Activated CD4-positive, alpha-beta T cell treated with anti-CD3 and anti-CD28 coated beads for 4 hours (primary cell): ENCODE results near the gene SERAC1.
"Not testable (repeated sequence)": the region's sequence is repeated elsewhere in the genome, so short reads cannot be mapped to it uniquely, and the experiment has no call there.

Experiments used
- DNase-seq, 2 donors: peaks; one replicate each; pipeline ENCODE4 v3.0.0-alpha.2; 2020

The SERAC1 gene

DNA sequence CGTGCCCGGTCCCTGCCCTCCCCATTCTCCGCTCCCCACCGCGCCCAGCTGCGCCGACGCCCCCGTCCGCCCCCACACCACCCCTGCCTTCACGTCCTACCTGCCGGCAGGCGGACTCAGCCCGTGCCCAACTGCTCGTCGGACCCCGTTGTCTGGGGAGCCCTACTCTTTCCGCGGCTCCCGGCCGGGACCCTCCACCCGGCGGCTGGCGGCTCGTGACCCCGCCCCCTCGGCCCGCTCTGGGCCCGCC is at the start of gene SERAC1:
TSS of gene SERAC1 (minus strand) at position 223 of the 250 bp plus-strand sequence. CDS start 9,899 bp downstream, outside the sequence.
- no peak for DNase-seq

DNA sequence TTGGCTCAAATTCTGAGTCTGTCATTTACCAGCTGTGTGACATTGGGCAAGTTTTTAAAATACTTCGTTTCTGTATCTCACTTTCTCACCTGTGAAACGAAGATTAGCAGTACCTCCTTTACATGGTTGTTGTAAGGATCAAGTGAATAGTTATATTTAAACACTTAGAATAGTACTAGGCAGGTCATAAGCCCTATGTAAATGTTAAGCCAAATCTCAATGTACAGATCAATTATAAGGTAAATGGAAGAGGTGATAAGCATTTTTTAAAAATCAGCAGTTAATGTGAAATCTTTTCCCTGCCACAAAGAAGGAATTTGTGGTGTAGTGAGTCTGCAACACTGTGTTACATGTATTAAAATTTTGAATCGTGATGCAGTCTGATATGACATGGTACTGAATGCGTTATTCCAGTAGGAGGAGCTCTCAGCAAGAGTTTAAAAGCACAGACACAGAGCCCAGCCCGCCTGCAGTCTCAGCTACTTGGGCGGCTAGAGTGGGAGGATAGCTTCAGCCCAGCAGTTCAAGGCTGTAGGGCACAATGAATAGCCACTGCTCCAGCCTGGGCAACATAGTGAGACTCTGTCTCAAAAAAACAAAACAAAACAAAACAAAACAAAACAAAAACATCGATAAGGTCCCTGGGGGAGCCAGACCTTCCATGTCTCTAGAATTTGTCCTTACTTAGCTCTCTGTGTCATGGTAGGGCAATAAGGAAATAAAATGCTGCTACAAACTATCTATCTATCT is 46.0 kb upstream of the SERAC1 start:
- peak; percentile 56 to 59 for DNase-seq

DNA sequence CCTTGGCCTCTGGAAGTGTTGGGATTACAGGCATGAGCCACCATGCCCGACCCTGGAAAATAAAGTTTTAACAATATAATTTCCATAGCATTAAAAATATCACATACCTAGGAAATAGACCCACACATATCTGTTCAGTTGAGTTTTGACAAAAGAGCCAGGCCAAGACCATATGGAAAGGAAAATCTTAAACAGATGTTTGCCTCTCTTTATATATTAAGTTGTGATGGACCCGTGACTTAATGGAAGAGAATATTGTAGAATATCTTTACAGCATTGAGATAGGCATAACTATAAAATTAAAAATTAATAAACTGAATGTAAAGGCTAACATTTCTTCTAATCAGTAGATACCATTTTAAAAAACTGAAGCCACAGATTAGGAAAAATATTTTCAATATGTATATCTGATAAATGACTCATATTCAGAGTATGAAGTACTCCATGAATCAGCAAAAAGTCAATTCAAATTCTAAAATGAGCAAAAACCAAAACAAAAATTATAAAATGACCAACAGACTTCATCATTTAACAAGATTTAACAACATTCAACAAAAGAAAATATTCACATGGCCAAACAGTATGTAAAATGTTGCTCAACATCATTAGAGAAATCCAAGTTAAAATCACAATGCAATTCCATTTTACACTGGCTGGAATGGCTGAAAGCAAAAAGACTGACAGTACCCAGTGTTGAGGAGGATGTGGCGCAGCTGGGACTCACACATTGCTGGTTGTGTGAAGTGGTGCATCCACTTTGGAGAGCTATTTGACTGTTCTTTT is 43.4 kb upstream of the SERAC1 start:
- DNase-seq, result no peak

DNA sequence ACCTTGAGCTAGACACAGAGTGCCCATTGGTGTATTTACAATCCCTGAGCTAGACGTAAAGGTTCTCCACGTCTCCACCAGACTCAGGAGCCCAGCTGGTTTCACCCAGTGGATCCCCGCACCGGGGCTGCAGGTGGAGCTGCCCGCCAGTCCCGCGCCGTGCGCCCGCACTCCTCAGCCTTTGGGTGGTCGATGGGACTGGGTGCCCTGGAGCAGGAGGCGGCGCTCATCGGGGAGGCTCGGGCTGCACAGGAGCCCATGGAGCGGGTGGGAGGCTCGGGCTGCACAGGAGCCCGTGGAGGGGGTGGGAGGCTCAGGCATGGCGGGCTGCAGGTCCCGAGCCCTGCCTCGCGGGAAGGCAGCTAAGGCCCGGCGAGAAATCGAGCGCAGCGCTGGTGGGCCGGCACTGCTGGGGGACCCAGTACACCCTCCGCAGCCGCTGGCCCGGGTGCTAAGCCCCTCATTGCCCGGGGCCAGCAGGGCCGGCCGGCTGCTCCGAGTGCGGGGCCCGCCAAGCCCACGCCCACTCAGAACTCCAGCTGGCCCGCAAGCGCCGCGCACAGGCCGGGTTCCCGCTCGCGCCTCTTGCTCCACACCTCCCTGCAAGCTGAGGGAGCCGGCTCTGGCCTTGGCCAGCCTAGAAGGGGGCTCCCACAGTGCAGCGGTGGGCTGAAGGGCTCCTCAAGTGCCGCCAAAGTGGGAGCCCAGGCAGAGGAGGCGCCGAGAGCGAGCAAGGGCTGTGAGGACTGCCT is 41.7 kb upstream of the SERAC1 start:
- not testable (repeated sequence) for DNase-seq

DNA sequence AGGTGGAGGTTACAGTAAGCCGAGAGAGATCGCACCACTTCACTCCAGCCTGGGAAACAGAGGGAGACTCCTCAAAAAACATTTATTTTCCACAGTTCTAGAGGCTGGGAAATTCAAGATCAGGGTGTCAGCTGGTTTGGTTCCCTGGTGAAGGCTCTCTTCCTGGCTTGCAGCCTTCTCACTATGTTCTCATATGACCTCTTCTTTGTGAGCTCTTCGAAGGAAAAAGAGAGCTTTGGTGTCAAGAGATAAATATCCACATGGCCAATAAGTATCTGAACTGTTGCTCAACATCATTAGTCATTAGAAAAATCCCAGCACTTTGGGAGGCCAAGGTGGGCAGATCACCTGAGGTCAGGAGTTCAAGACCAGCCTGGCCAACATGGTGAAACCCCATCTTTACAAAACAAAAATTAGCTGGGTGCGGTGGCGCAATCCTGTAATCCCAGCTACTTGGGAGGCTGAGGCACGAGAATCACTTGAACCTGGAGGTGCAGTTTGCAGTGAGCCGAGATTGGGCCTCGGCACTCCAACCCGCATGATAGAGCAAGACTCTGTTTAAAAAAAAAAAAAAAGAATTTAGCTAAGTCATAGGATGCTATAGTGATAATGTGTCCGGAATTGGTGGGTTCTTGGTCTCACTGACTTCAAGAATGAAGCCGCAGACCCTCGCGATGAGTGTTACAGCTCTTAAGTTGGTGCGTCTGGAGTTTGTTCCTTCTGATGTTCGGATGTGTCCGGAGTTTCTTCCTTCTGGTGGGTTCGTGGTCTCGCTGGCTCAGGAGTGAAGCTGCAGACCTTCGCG is 40.4 kb upstream of the SERAC1 start:
- DNase-seq, result not testable (repeated sequence)

DNA sequence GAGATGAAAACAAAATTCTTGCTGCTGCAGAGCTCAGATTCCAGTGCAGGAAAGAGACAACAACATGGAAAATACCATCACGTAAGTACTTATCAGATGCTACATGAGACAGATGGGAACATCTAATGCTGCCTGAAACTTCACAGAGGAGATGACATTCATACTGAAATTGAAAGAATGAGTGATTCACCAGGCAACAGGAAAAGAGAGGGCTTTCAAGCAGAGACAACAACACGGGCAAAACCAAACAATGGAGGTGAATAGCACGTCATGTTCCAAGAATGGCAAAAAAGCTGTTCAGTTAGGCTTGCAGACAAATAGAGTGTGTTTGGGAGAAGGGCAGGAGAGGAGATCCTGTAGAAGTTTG is 39.3 kb upstream of the SERAC1 start:
- peak in 1 of 2 donors; percentile 12 for DNase-seq

DNA sequence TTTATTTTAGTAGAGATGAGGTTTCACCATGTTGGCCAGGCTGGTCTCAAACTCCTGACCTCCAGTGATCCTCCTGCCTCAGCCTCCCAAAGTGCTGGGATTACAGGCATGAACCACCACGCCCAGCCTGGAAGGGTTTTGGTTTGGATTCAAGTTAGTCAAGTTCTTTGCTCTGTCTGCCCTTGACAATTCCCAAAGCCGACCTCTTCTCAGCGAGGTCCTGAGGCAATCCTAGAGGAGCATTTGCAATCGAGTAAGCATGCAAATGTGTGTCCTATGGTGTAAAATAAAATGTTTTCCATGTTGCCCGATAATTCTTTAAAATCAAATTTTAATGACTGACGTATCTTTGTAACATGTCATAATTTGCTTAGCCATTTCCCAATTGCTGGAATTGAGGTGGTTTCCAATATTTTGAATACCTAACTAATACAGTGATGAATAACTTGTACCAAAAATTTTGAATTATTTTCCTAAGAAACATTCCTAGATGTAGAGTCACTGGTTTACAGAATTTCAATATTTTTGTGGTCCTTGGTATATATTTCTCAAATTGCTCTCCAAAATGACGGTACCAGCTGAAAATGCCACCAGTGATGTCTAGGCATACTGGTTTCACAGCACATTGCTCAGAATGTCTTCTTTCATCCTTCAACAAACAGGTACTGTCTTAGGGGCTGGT is 38.8 kb upstream of the SERAC1 start:
- DNase-seq, result no peak

DNA sequence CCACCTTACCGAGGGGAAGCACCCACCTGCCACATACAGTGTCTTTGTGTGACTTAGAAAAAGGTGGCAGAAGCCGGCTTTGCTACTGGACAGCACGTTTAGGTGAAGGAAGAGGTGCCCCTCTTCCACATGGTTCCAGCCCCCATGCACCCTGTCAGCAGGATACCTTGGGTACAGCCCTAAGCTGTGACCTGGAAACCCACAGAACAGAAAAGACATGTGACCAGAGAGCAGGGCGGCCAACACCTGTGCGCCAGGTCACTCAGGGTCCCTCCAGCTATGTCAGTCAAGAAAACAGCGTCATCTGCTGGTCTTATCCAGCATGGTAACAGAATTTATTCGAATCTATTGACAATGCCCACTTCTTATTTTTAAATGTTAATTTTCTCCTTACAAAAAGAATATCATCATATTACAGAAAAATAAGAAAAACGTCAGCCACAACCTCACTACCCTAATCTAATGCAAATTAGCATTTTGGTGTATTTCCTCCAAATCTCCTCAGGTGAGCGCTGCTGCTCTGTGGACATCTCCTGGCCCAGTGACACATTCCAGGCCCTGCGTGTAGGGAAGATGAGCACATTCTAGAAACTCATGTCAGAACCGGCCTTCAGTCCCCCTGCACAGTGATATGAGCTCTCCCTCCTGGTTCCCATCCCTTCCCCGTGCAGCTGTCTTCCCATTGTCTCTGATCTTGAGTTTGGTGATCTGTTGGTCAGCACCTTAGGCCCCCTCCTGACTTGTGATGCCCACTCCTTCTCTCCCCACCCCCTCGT is 37.3 kb upstream of the SERAC1 start:
- no peak for DNase-seq

DNA sequence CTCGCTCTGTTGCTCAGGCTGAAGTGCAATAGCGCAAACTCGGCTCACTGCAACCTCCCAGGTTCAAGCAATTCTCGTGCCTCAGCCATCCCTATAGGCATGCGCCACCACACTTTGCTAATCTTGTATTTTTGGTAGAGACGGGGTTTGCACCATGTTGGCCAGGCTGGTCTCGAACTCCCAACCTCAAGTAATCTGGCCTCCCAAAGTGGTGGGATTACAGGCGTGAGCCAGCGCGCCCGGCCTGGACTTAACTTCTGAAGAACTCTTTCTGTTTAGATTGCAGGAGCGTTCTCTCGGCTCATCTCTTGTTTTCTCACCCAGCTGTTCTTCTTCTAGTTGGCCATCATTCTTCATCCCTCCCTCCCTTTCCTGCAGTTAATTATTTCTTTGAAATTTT is 30.4 kb upstream of the SERAC1 start:
- no peak for DNase-seq

DNA sequence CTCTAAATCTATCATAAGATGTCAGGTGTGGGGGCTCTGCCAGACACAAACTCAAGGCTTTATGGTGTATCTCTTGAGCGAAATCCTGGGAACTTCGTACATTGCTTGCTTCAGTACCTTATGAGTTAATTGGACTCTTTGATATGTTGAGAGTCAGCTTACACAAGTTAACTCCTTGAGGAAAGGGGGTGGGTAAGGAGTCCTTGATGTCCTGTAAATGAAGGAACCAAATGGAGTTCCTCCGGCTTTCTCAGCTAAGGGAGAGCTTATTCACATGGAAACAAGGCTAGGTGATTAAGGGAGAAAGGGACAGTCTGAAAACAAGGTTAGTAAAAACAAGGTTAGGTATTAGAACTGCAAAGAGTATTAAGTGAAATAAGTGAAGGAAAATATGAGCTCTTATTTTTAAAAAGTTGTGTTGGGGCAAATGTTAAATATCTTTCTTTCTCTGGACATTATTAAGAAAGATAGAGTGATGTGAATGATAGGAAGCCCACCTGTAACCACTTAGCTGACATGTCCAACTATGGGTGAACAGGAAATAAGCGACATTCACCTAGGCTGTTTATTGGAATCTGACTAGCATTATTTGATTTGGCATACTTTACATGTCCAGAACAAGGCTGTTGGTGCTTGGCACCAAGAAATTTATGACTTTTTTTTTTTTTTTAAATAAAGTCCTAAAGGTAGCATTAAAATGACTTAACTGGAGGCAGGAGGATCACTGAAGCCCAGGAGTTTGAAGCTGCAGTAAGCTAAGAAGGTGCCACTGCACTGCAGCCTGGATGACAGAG is 26.6 kb upstream of the SERAC1 start:
- no peak for DNase-seq

DNA sequence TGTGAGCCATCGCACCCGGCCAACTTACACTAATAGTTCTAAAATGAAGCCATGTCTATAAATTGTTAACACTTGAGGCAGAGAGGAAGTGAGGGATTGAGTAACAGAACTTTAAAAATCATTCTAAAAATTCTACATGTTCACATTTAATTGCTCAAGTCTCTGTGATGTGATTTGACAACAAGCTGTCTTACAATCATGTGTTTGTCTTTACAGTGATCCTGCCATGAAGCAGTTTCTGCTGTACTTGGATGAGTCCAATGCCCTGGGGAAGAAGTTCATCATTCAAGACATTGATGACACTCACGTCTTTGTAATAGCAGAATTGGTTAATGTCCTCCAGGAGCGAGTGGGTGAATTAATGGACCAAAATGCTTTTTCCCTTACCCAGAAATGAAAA is 23.7 kb upstream of the SERAC1 start:
- no peak for DNase-seq

DNA sequence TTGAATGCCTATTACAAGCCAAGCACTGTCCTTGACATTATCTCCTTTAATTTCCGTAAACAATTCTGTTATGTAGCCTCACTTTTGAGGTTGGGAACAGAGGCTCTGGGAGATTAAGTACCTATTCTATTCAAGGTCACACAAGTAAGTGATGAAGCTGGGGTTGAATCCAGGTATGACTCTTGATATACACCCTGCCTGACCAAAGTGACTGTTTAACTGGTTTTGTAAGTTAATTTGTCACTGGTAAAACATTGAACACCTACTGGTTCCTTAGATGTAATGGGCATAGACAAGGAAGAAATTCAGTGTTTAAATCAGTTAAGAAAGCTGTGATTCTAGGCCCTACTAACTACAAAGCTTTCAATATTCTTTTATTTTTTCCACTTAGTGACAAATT is 23.0 kb upstream of the SERAC1 start:
- DNase-seq, result no peak

DNA sequence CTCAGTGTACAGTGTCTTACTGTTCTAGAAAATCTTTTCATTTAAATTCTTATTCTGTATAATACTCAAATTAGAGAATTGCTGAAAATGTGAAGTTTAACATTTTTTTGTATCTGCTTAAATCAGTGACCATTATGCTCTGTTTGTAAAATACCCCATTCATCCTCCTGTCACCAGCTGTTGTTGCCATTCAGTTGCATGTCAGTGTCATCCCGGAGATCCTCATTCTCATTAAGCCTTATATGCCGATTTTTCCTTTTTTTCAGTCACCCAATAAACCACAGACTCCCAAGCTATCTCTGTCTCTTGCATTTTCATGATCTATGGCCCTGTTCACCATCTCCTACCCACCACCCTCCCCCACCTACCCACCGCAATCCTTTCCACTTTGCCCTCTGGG is 20.5 kb upstream of the SERAC1 start:
- DNase-seq, result no peak

DNA sequence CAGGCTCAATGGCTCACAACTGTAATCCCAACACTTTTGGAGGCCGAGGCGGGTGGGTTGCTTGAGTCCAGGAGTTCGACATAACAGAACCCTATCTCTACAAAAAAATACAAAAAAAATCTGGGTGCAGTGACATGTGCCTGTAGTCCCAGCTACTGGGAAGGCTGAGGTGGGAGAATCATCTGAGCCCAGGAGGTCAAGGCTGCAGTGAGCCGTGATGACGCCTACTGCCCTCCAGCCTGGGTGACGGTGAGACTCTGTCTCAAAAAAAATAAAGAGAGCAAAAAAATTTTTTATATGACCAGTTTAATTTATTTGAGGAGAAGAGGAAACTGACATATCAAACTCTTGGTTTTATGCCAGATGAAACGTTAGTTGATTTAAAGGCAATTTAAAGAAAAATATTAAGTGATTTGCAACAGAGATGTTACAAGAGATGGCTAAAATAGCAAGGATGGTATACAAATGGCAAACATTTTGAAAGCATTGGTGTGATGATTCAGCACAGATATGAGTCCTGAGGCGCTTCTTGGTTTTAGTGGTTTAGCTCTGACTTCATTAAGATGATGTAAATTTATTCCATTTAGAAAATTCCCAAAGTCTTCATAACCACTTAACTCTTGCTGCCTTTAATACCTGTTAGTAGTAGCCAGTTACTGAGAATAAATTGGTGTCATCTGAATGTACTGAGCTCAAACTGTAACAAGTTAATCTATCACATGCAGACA is 17.8 kb upstream of the SERAC1 start:
- no peak for DNase-seq

DNA sequence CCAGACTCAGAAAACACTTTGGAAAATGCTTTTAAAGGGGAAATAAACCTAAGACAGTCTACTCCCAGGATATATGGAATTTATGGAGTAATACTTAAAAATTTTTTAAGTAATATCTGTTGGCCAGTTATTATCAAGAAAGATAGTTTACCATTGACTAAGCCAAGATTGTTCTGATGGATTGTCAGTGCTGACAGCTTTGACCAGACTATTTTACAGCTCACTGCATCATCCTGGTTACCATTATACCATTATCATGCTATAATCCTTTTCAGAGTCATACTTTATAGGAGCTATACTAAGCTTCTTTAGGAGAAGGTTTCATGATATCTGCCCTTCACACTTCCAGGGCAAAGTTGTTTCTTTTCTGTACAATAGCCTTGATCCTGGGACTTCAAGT is 16.5 kb upstream of the SERAC1 start:
- no peak for DNase-seq

DNA sequence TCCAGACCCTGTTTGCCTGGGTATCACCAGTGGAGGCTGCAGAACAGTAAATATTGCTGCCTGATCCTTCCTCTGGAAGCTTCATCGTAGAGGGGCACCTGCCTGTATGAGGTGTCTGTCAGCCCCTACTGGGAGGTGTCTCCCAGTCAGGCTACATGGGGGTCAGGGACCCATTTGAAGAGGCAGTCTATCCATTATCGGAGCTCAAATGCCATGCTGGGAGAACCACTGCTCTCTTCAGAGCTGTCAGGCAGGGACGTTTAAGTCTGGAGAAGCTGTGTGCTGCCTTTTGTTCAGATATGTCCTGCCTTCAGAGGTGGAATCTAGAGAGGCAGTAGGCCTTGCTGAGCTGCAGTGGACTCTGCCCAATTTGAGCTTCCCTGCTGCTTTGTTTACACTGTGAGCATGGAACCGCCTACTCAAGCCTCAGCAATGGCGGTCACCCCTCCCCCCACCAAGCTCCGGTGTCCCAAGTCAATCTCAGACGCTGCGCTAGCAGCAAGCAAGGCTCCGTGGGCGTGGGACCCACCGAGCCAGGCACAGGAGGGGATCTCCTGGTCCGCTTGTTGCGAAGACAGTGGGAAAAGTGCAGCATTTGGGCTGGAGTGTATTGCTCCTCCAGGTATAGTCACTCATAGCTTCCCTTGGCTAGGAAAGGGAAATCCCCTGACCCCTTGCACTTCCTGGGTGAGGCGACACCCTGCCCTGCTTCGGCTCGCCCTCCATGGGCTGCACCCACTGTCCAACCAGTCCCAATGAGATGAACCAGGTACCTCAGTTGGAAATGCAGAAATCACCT is 15.3 kb upstream of the SERAC1 start:
- DNase-seq, result not testable (repeated sequence)

DNA sequence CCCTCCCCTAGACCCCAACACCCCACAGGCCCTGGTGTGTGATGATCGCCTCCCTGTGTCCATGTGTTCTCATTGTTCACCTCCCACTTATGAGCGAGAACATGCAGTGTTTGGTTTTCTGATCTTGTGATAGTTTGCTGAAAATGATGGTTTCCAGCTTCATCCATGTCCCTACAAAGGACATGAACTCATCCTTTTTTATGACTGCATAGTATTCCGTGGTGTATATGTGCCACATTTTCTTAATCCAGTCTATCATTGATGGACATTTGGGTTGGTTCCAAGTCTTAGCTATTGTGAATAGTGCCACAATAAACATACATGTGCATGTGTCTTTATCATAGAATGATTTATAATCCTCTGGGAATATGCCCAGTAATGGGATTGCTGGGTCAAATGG is 9.7 kb upstream of the SERAC1 start:
- not testable (repeated sequence) for DNase-seq

DNA sequence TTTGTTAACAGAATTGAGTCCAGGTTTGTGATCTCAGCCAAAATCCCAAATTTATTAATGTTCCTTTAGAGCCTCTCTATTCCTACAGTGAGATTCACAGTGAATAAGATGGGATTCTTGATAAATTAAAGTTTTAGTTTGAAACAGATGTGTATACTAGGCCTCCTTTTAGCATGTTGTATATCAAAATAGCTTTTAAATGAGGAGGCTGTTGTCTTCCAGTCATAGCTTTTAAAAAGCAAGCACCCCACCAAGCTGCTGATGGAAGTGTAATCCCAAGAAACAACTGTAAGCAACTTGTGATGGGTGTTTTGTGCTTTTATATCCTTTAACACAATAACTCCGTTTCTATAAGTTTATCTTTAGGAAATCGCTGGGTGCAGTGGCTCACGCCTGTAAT is 7.0 kb upstream of the SERAC1 start:
- DNase-seq, result no peak

DNA sequence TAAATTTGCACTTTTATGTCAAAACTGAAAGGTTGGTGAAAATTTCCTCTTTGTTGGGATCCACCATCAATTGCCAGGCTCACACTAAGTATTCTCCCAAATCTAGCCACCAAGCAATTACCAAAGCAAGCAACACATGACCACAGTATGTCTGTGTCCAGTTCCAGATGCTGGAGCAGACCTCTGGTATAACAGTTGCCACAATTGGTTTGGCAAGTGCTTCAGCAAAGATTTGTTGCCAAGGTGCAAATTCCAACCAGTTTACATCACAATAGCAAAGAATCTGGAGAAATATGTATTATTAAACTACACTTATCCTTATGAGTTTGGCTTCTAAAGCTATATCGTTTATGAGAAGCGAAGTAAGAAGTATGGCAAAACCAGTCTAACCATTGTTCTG is 6.5 kb upstream of the SERAC1 start:
- no peak for DNase-seq
